NCI-H460 (cell line): Measurements from ENCODE around the gene ZNF708. TPM values are rescaled to one million over a fixed set of nuclear protein-coding genes. Genes with fewer than 3 reads are reported as not detected.
"Not testable (repeated sequence)": the region's sequence is repeated elsewhere in the genome, so short reads cannot be mapped to it uniquely, and the experiment has no call there.

ENCODE experiments used
- DNase-seq: peaks from one replicate; pipeline ENCODE4 v3.0.0-alpha.2; 2016; ENCODE audit warnings: low read depth; ENCODE audit errors: extremely low read depth
- total RNA-seq: library from RNA; depleted of rRNA; stranded (reverse); fragments of >200 nt; shearing (Covaris generic); gene quantifications from 2 replicates; pipeline ENCODE4 v1.2.3, GENCODE V29; 2014; rRNA removed

ZNF708 gene
- total RNA-seq, 1 experiment from 2014 or later: 6.6 TPM

GRCh38 chr19:21260848-21261381 lies 68.3 kb downstream of the ZNF708 start:
- DNase-seq: not testable (repeated sequence)

GRCh38 chr19:21260164-21260847 lies 68.9 kb downstream of the ZNF708 start:
- DNase-seq: no peak

GRCh38 chr19:21259421-21260124 lies 69.6 kb downstream of the ZNF708 start:
- not testable (repeated sequence) for DNase-seq

DNA sequence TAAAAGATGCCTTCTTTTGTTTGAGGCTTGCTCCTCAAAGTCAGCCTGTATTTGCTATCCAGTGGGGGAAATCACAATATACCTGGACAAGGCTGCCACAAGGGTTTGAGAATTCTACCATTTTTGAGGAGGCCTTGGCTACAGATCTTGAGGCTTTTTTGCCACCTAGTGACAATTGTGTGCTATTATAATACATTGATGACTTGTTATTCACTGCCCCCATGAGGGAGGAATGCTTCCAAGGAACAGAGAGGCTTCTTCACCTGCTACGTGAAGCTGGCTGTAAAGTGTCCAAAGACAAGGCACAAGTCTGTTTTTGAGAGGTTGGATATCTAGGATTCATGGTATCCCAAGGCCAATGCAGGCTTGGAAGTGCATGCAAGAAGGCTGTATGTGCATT lies 72.5 kb downstream of the ZNF708 start:
- no peak for DNase-seq

Other genes starting within 250 kb of the ZNF708 start
- gene ZNF714, start 247.2 kb downstream of the ZNF708 start, total RNA-seq: 14.9 and 15.5 TPM in 2 replicates
- 3.6 and 5.6 TPM in 2 replicates for gene ZNF431, start 187.4 kb downstream of the ZNF708 start, total RNA-seq
- gene ZNF738, start 29.6 kb upstream of the ZNF708 start, total RNA-seq: 4.2 and 7.0 TPM in 2 replicates
- 3.3 and 4.1 TPM in 2 replicates for gene ZNF493, start 67.7 kb upstream of the ZNF708 start, total RNA-seq
- 1.4 and 1.5 TPM in 2 replicates for gene ZNF429, start 176.2 kb upstream of the ZNF708 start, total RNA-seq